ENCODE measurements around the gene PCDHA1. TPM values are rescaled to one million over a fixed set of nuclear protein-coding genes. Genes with fewer than 3 reads are reported as not detected.
"Not testable (repeated sequence)": the region's sequence is repeated elsewhere in the genome, so short reads cannot be mapped to it uniquely, and the experiment has no call there.

Gene PCDHA1
- total RNA-seq, 1 donor from 2014 or later = 0.24 TPM

- Histone ChIP-seq H3K27me3 (no peaks in the 10 kb centered on the region), H3F3A (ENCODE audit: low read depth) (no peaks in the 10 kb centered on the region), H4K20me1 (ENCODE audit: low read depth) (no peaks in the 10 kb centered on the region), H3K36me3 (peaks cover 13% of the 10 kb centered on the region), H2AFZ (replicated peaks) (no peak within 1 kb of the TSS), H3K79me2 (ENCODE audit: low read depth) (no peaks in the 10 kb centered on the region), H3K27ac (no peak within 1 kb of the TSS), H3K4me3 (no peak within 1 kb of the TSS), H3K4me1 (no peaks in the 10 kb centered on the region), H3K4me2 (no peak within 1 kb of the TSS), H3K9ac (no peak within 1 kb of the TSS), H3K9me3 (ENCODE audit: low read depth) (peaks cover 9% of the 10 kb centered on the region)
- Mint-ChIP-seq H3K9me3 (peaks cover 41% of the 10 kb centered on the region), H3K27ac (no peak within 1 kb of the TSS), H3K4me1 (peaks cover 1% of the 10 kb centered on the region), H3K4me3 (no peak within 1 kb of the TSS), H3K27me3 (ENCODE audit: insufficient read depth, low read depth) (peaks cover 2% of the 10 kb centered on the region), H3K36me3 (peaks cover 25% of the 10 kb centered on the region)
- TF ChIP-seq EZH2phosphoT487 (IDR thresholded peaks at IDR 0.05) (no peak), CTCF (IDR thresholded peaks at IDR 0.05) (peak; percentile 4)
- DNase-seq (ENCODE audit: low spot score) = no peak
Measured at GRCh38 chr5:140800816-140801493, 15.0 kb downstream of the PCDHA1 start, which contains the start of gene PCDHA3. TSS of gene PCDHA3 (plus strand) at chr5:140801057.

- Histone ChIP-seq H3K27me3 (no peaks in the 10 kb centered on the region), H3K9me3 (ENCODE audit: low read depth) (peaks cover 9% of the 10 kb centered on the region), H3K9ac (no peak overlapping the region), H2AFZ (replicated peaks) (no peak overlapping the region), H4K20me1 (ENCODE audit: low read depth) (no peaks in the 10 kb centered on the region), H3K4me2 (no peak overlapping the region), H3F3A (ENCODE audit: low read depth) (no peaks in the 10 kb centered on the region), H3K27ac (no peak overlapping the region), H3K36me3 (peaks cover 13% of the 10 kb centered on the region), H3K4me3 (no peak overlapping the region), H3K4me1 (no peaks in the 10 kb centered on the region), H3K79me2 (ENCODE audit: low read depth) (no peaks in the 10 kb centered on the region)
- peaks cover 2% of the 10 kb centered on the region for H3K27me3 Mint-ChIP-seq (ENCODE audit: insufficient read depth, low read depth)
- no peak for TF ChIP-seq EZH2 (IDR thresholded peaks at IDR 0.05)
- H3K36me3 Mint-ChIP-seq = peaks cover 25% of the 10 kb centered on the region
- no peak overlapping the region for H3K4me3 Mint-ChIP-seq
- no peak overlapping the region for H3K27ac Mint-ChIP-seq
- H3K9me3 Mint-ChIP-seq = peaks cover 40% of the 10 kb centered on the region
- H3K4me1 Mint-ChIP-seq = peaks cover 3% of the 10 kb centered on the region
- DNase-seq (ENCODE audit: low spot score) = no peak
Measured at GRCh38 chr5:140801494-140801841, 15.5 kb downstream of the PCDHA1 start.

GRCh38 chr5:140802381-140802780, 16.4 kb downstream of the PCDHA1 start:
- H3K27ac ChIP-seq; H3K4me2 ChIP-seq; H3K4me1 ChIP-seq; H3K79me2 ChIP-seq (ENCODE audit: low read depth); H3K27me3 Mint-ChIP-seq (ENCODE audit: insufficient read depth, low read depth); H3K9me3 ChIP-seq (ENCODE audit: low read depth); H3F3A ChIP-seq (ENCODE audit: low read depth); H3K9ac ChIP-seq; H3K27ac Mint-ChIP-seq; H2AFZ ChIP-seq (replicated peaks); H3K27me3 ChIP-seq; H3K4me3 ChIP-seq; DNase-seq (ENCODE audit: low spot score); H3K4me1 Mint-ChIP-seq; H4K20me1 ChIP-seq (ENCODE audit: low read depth); H3K4me3 Mint-ChIP-seq: not testable (repeated sequence)
- H3K9me3 Mint-ChIP-seq = peaks cover 37% of the 10 kb centered on the region
- H3K36me3 Mint-ChIP-seq = peaks cover 22% of the 10 kb centered on the region
- peaks cover 13% of the 10 kb centered on the region for H3K36me3 ChIP-seq

- H2AFZ ChIP-seq (replicated peaks) = no peak overlapping the region
- TF ChIP-seq EZH2 (IDR thresholded peaks at IDR 0.05) = no peak
- TF ChIP-seq EZH2phosphoT487 (IDR thresholded peaks at IDR 0.05) = no peak
- TF ChIP-seq CTCF (IDR thresholded peaks at IDR 0.05) = no peak
- H3K9ac ChIP-seq = no peak overlapping the region
- no peak overlapping the region for H3K4me3 ChIP-seq
- H3K9me3 ChIP-seq (ENCODE audit: low read depth) = peaks cover 9% of the 10 kb centered on the region
- H3K27me3 ChIP-seq = no peaks in the 10 kb centered on the region
- Mint-ChIP-seq H3K9me3 (peaks cover 40% of the 10 kb centered on the region), H3K27ac (no peak overlapping the region), H3K4me3 (no peak overlapping the region), H3K27me3 (ENCODE audit: insufficient read depth, low read depth) (peaks cover 2% of the 10 kb centered on the region), H3K4me1 (peaks cover 9% of the 10 kb centered on the region), H3K36me3 (peaks cover 25% of the 10 kb centered on the region)
- peaks cover 13% of the 10 kb centered on the region for H3K36me3 ChIP-seq
- H3F3A ChIP-seq (ENCODE audit: low read depth) = no peaks in the 10 kb centered on the region
- no peak for DNase-seq (ENCODE audit: low spot score)
- no peak overlapping the region for H3K4me2 ChIP-seq
- H3K4me1 ChIP-seq = no peaks in the 10 kb centered on the region
- no peaks in the 10 kb centered on the region for H4K20me1 ChIP-seq (ENCODE audit: low read depth)
- H3K79me2 ChIP-seq (ENCODE audit: low read depth) = no peaks in the 10 kb centered on the region
- no peak overlapping the region for H3K27ac ChIP-seq
Measured at GRCh38 chr5:140802781-140803271, 16.9 kb downstream of the PCDHA1 start.
